Measurements from ENCODE around the gene GRK1. TPM values are rescaled to one million over a fixed set of nuclear protein-coding genes. Genes with fewer than 3 reads are reported as not detected.

GRK1 gene
- total RNA-seq, 4 donors from 2014 or later, result 0.07 to 0.12 TPM; not detected in 2

DNA sequence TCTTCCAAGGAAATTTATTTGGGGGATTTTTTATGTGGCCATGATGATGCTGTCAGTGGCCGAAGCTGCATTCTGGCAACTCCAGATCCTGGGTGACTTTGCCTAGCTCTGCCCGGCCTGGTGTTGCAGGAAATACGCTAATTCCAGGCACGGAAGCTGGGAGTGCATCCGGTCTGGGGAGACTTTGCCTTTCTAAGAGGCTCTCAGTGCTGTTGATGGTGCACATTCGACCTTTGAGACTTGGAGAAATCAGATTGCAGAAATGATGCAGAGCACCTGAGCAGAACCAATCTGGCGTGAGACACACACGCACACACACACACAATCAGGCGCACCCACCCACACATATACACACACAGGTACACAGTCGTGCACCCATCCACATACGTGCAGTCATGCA is 86.2 kb downstream of the GRK1 start:
- no peaks in the 10 kb centered on the region for H3K36me3 ChIP-seq
- no peak overlapping the region for H3K27ac ChIP-seq
- no peaks in the 10 kb centered on the region for H3K9me3 ChIP-seq
- intact Hi-C loops (cut with DNase I; ENCODE audit: low total_unique reads), result no loop called here
- no peak overlapping the region for H3K4me3 ChIP-seq
- no peak for DNase-seq
- no peaks in the 10 kb centered on the region for H3K27me3 ChIP-seq
- TF ChIP-seq, protein P1, sequence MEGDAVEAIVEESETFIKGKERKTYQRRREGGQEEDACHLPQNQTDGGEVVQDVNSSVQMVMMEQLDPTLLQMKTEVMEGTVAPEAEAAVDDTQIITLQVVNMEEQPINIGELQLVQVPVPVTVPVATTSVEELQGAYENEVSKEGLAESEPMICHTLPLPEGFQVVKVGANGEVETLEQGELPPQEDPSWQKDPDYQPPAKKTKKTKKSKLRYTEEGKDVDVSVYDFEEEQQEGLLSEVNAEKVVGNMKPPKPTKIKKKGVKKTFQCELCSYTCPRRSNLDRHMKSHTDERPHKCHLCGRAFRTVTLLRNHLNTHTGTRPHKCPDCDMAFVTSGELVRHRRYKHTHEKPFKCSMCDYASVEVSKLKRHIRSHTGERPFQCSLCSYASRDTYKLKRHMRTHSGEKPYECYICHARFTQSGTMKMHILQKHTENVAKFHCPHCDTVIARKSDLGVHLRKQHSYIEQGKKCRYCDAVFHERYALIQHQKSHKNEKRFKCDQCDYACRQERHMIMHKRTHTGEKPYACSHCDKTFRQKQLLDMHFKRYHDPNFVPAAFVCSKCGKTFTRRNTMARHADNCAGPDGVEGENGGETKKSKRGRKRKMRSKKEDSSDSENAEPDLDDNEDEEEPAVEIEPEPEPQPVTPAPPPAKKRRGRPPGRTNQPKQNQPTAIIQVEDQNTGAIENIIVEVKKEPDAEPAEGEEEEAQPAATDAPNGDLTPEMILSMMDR (IDR thresholded peaks at IDR 0.05), result no peak
- TF ChIP-seq POLR2A (IDR thresholded peaks at IDR 0.05), result no peak
- peaks cover 0 to under 1% of the 10 kb centered on the region in 2 donors for H3K4me1 ChIP-seq

DNA sequence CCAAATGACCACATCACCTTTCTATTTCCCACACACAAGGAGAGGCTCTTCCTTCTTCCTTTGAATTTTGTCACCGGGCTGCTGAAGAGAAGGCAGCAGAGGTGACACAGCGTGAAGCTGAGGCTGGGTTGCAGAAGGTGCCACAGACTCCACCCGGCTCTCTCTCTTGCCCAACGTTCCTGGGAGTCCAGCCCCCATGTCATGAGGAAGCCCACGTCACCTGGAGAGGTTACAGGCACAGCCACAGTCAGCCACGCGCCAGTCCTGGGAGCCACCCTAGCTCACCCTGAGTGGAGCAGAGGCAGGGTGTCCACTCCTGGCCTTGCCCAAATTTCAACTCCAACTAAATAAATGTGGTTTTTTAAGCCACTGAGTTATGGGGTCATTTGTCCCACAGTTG is 87.2 kb downstream of the GRK1 start:
- H3K27me3 ChIP-seq, result no peaks in the 10 kb centered on the region
- H3K4me3 ChIP-seq, result no peak overlapping the region

DNA sequence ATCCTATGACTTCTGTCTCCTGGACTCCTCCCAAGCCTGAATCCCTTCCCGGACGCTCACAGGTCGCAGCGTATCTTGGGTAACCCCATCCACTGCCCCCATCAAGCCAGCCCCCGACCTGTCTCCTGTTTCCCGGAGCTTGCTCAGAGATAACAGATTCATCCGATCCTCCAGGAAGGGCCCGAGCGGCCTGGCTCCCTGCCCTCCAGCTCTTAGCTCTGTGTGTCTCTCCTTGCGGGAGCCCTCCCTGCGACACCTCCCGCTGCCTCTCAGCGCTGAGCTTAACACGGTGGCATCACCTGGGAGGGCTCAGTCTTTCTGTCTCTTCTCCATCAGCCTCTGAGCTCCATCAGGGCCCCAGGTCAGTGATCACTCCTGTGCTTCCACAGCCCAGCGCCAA is 87.7 kb downstream of the GRK1 start:
- H3K27me3 ChIP-seq, result no peaks in the 10 kb centered on the region
- no peak overlapping the region for H3K4me3 ChIP-seq
- intact Hi-C loops (cut with DNase I; ENCODE audit: low total_unique reads), result no loop called here
- DNase-seq, result no peak
- no peak for TF ChIP-seq POLR2A (IDR thresholded peaks at IDR 0.05)
- TF ChIP-seq, protein P1 (IDR thresholded peaks at IDR 0.05), result no peak
- no peaks in the 10 kb centered on the region for H3K9me3 ChIP-seq
- no peak overlapping the region for H3K27ac ChIP-seq
- H3K36me3 ChIP-seq, result no peaks in the 10 kb centered on the region
- H3K4me1 ChIP-seq, result peaks cover 0 to 6% of the 10 kb centered on the region in 2 donors

More for the DNA sequence above, 87.2 kb downstream of the GRK1 start:
- intact Hi-C loops (cut with DNase I; ENCODE audit: low total_unique reads), result no loop called here
- H3K4me1 ChIP-seq, result peaks cover 0 to 6% of the 10 kb centered on the region in 2 donors
- no peak overlapping the region for H3K27ac ChIP-seq
- H3K36me3 ChIP-seq, result no peaks in the 10 kb centered on the region
- DNase-seq, result no peak
- no peaks in the 10 kb centered on the region for H3K9me3 ChIP-seq
- TF ChIP-seq, protein P1 (IDR thresholded peaks at IDR 0.05), result no peak

DNA sequence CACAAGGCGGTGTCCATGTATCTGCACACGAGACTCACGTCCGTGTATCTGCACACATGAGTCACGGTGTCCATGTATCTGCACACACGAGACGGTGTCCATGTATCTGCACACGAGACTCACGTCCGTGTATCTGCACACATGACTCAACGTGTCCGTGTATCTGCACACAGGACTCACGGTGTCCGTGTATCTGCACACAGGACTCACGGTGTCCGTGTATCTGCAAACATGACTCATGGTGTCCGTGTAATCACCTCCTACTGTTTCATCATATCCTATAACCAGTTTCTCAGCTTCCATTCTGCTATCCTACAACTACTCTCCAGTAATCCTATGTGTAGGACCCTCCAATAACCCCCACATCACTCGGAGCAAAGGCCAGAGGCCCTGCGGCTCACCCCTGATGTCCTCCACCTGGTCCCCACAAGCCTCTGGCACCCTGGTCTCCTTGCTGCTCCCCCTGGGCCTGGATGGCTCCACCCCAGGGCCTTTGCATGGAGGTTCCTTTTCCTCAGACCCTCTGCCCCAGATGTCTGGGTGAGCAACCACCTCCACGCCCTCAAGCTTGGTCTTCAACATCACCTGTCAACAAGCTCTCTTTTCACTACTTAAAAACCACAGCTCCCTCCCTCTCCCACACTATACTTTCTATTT is 89.5 kb downstream of the GRK1 start:
- TF ChIP-seq POLR2A (IDR thresholded peaks at IDR 0.05), result no peak
- TF ChIP-seq, protein P1 (IDR thresholded peaks at IDR 0.05), result no peak
- H3K36me3 ChIP-seq, result no peaks in the 10 kb centered on the region
- H3K4me1 ChIP-seq, result peaks cover 0 to 6% of the 10 kb centered on the region in 2 donors
- intact Hi-C loops (cut with DNase I; ENCODE audit: low total_unique reads), result no loop called here
- DNase-seq, result no peak
- H3K9me3 ChIP-seq, result no peaks in the 10 kb centered on the region
- H3K27me3 ChIP-seq, result no peaks in the 10 kb centered on the region
- H3K27ac ChIP-seq, result no peak overlapping the region
- no peak overlapping the region for H3K4me3 ChIP-seq

DNA sequence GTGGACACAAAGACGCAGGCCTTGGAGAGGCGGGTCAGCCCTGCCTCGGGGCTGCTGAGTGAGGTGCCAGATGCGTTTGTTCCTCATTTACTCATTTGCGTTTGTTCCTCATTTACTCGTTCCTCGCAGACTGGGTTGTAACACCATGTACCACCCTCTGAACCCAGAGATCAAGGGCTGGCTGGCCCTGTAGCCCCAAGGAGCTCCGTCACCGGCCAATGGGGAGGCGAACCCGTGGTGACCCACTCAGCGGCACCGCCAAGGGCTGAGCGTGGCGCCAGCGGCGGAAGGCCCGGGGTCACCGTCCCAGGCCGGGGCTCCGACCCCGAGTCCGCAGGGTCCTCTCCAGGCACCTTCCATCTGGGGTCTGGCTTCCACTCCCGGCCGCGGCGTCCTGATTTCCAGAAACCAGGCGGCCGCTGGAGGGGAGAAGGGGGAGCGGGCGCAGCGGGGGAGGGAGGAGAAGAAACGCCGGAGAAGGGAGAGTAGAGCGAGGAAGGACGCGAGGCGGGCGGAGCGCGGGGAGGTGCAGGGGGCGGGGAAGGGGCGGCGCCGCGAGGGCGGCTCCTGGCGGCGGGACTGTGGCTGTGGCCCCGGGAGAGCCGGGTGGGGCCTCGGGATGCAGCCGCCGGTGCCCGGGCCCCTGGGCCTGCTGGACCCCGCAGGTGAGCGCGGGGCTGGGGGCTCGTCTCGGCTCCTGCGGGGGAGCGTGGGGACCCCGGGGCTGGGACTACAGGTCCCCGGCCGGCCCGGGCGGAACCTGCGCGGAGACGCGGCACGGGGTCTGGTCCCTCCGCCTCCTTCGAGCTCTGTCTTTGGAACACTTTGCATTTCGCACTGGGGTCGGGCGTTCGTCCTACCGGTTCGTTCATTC is 91.9 kb downstream of the GRK1 start, which contains the start of gene TMEM255B:
TMEM255B (plus strand) TSS at position 576 of the 874 bp plus-strand sequence; CDS start at position 620, 44 bp downstream.
- Histone ChIP-seq H3K36me3 (no peaks in the 10 kb centered on the region), H3K27ac (peak within 1 kb of the TSS; percentile 78 to 84), H3K9me3 (no peaks in the 10 kb centered on the region), H3K4me1 (peaks cover 0 to 6% of the 10 kb centered on the region in 2 donors), H3K27me3 (no peaks in the 10 kb centered on the region), H3K4me3 (peak within 1 kb of the TSS; percentile 49 to 83)
- intact Hi-C loops (cut with DNase I; ENCODE audit: low total_unique reads), result no loop called here
- TF ChIP-seq, protein P1 (IDR thresholded peaks at IDR 0.05), result peak in 3 of 4 experiments; percentile 27 to 68 (median 34)
- TF ChIP-seq POLR2A (IDR thresholded peaks at IDR 0.05), result peak in 1 of 2 donors; percentile 26
- DNase-seq, result peak; percentile 85 to 88

Data from uterus (tissue), 4 donors.